Thyroid gland (tissue), 4 donors: Measurements from ENCODE around the gene SHISAL1.

Experiments used
- CTCF ChIP-seq, 6 experiments: fragments of 200-600 bp in 3 of 6; fragments of 450-650 bp in 3 of 6; sonication (generic) in 3 of 6; IDR thresholded peaks; one replicate each; pipeline ENCODE4 v1.5.1; 2016 to 2019; ENCODE audit warnings: antibody characterized with exemption in 6 of 6, mild to moderate bottlenecking in 2 of 6, inconsistent platforms in 1 of 6, moderate library complexity in 1 of 6
- POLR2A ChIP-seq, 2 donors: fragments of 450-650 bp; IDR thresholded peaks; one replicate each; pipeline ENCODE4 v1.6.1; 2017; ENCODE audit warnings: antibody characterized with exemption in 2 of 2, mild to moderate bottlenecking in 2 of 2, moderate library complexity in 1 of 2

GRCh38 chr22:44276041-44276440 is 36.7 kb downstream of the SHISAL1 start:
- TF ChIP-seq POLR2A (IDR thresholded peaks at IDR 0.05): no peak
- TF ChIP-seq CTCF (IDR thresholded peaks at IDR 0.05): no peak
